HepG2 (cell line): Measurements from ENCODE around the gene UTP4. TPM values are rescaled to one million over a fixed set of nuclear protein-coding genes. Genes with fewer than 3 reads are reported as not detected.

Source experiments
- CBX1 ChIP-seq: IDR thresholded peaks from one replicate; pipeline ENCODE4 v1.6.1; 2016; ENCODE audit warnings: antibody characterized with exemption, low read depth
- CC2D1A ChIP-seq: sonication (generic); formaldehyde crosslinking; IDR thresholded peaks from 2 replicates; pipeline ENCODE4 v1.8.1; 2023; ENCODE audit warnings: mild to moderate bottlenecking, missing genetic modification reagents
- GPN1 ChIP-seq: sonication (generic); formaldehyde crosslinking; IDR thresholded peaks from 2 replicates; pipeline ENCODE4 v1.5.1; 2020; ENCODE audit warnings: missing genetic modification reagents, borderline replicate concordance
- HDAC2 ChIP-seq: sonication (generic); formaldehyde crosslinking; IDR thresholded peaks from 2 replicates; pipeline ENCODE4 v1.4.0; 2020; ENCODE audit warnings: missing genetic modification reagents
- MAFK ChIP-seq, 2 experiments: IDR thresholded peaks in 1 of 2; conservative IDR thresholded peaks in 1 of 2; 2 replicates each; pipeline ENCODE4 v1.6.1; 2011; ENCODE audit warnings: improper control_type of control experiment in 2 of 2, low read length in 2 of 2
- MLLT10 ChIP-seq: sonication (generic); formaldehyde crosslinking; IDR thresholded peaks from 2 replicates; pipeline ENCODE4 v1.4.0; 2020; ENCODE audit warnings: missing genetic modification reagents
- MLX ChIP-seq: IDR thresholded peaks from 2 replicates; pipeline ENCODE4 v1.6.1; 2016
- NFKB2 ChIP-seq: sonication (generic); formaldehyde crosslinking; IDR thresholded peaks from 2 replicates; pipeline ENCODE4 v1.4.0; 2020; ENCODE audit warnings: missing genetic modification reagents, borderline replicate concordance
- NFYC ChIP-seq: IDR thresholded peaks from 2 replicates; pipeline ENCODE4 v1.6.1; 2016; ENCODE audit warnings: missing genetic modification reagents, missing compliant biosample characterization
- NRL ChIP-seq: sonication (generic); formaldehyde crosslinking; IDR thresholded peaks from 2 replicates; pipeline ENCODE4 v1.5.0; 2020; ENCODE audit warnings: missing genetic modification reagents, mild to moderate bottlenecking, moderate library complexity, borderline replicate concordance
- PAF1 ChIP-seq: IDR thresholded peaks from 2 replicates; pipeline ENCODE4 v1.6.1; 2016; ENCODE audit warnings: missing genetic modification reagents, missing compliant biosample characterization
- SAFB2 ChIP-seq: sonication (generic); formaldehyde crosslinking; IDR thresholded peaks from 2 replicates; pipeline ENCODE4 v1.5.1; 2020; ENCODE audit warnings: missing genetic modification reagents, low read depth, mild to moderate bottlenecking, borderline replicate concordance
- SETDB1 ChIP-seq: sonication (generic); formaldehyde crosslinking; IDR thresholded peaks from 2 replicates; pipeline ENCODE4 v1.5.1; 2020; ENCODE audit warnings: missing genetic modification reagents, mild to moderate bottlenecking, borderline replicate concordance
- SNAPC5 ChIP-seq: sonication (generic); formaldehyde crosslinking; IDR thresholded peaks from 2 replicates; pipeline ENCODE4 v1.8.1; 2023; ENCODE audit warnings: mild to moderate bottlenecking, missing genetic modification reagents, borderline replicate concordance
- TFAP4 ChIP-seq: sonication (generic); IDR thresholded peaks from 2 replicates; pipeline ENCODE4 v1.6.1; 2016; ENCODE audit warnings: low read depth, borderline replicate concordance
- TIGD3 ChIP-seq: sonication (generic); formaldehyde crosslinking; IDR thresholded peaks from 2 replicates; pipeline ENCODE4 v1.5.1; 2020; ENCODE audit warnings: mild to moderate bottlenecking, missing genetic modification reagents, borderline replicate concordance
- TMF1 ChIP-seq: sonication (generic); formaldehyde crosslinking; IDR thresholded peaks from 2 replicates; pipeline ENCODE4 v1.8.1; 2022; ENCODE audit warnings: low read depth, missing genetic modification reagents
- ZBTB20 ChIP-seq: sonication (generic); formaldehyde crosslinking; IDR thresholded peaks from 2 replicates; pipeline ENCODE4 v1.8.1; 2023; ENCODE audit warnings: missing genetic modification reagents, low read depth, mild to moderate bottlenecking, borderline replicate concordance
- ZBTB46 ChIP-seq: sonication (generic); formaldehyde crosslinking; IDR thresholded peaks from 2 replicates; pipeline ENCODE4 v1.4.0; 2020; ENCODE audit warnings: mild to moderate bottlenecking, missing genetic modification reagents, borderline replicate concordance
- ZNF512B ChIP-seq: sonication (generic); formaldehyde crosslinking; IDR thresholded peaks from 2 replicates; pipeline ENCODE4 v1.5.1; 2020; ENCODE audit warnings: missing genetic modification reagents, mild to moderate bottlenecking, borderline replicate concordance
- ZNF777 ChIP-seq: sonication (generic); formaldehyde crosslinking; IDR thresholded peaks from 2 replicates; pipeline ENCODE4 v1.4.0; 2020; ENCODE audit warnings: missing genetic modification reagents
- ZNF878 ChIP-seq: sonication (generic); formaldehyde crosslinking; IDR thresholded peaks from 2 replicates; pipeline ENCODE4 v1.8.1; 2023; ENCODE audit warnings: mild to moderate bottlenecking, missing genetic modification reagents, moderate library complexity
- polyA plus RNA-seq, 8 experiments: library from polyadenylated mRNA; depleted of rRNA in 3 of 8; stranded (reverse) in 7 of 8; unstranded in 1 of 8; fragments of >200 nt; fragmentation: Illumina TruSeq in 4 of 8; extraction: Trizol in 4 of 8; gene quantifications; 2 replicates each; pipeline versions ENCODE4 v1.2.1 to v1.2.3, GENCODE V29; 2011 to 2016; ENCODE audit warnings: low read depth in 4 of 8, missing spikeins in 1 of 8, mixed read lengths in 1 of 8; ENCODE audit not compliant: insufficient read depth in 1 of 8
- total RNA-seq, 5 experiments: library from RNA; depleted of rRNA; stranded (reverse); fragments of >200 nt; fragmentation: Illumina TruSeq; extraction: Trizol; gene quantifications; 2 replicates each; pipeline ENCODE4 v1.2.3, GENCODE V29; 2016; ENCODE audit warnings: low read depth in 1 of 5

The UTP4 gene
- total and polyA plus RNA-seq, 2 of the 13 experiments (the other 11 are each of a cell fraction or from before 2014, with no cell fraction given): 30.0 to 85.8 TPM

GRCh38 chr16:69132424-69133252 lies at the start of gene UTP4, which contains the start of gene CHTF8 (continued):
- TF ChIP-seq MAFK (conservative IDR thresholded peaks at IDR 0.05 in 1 of 2, IDR thresholded peaks at IDR 0.05 in 1 of 2; ENCODE audit: low read length in 2 of 2): no peak
- TF ChIP-seq TIGD3: no peak
- no peak for TF ChIP-seq SETDB1
- peak; percentile 90; the same call in 1 of the 2 replicates for TF ChIP-seq TMF1 (CRISPR knock-in tag)
- TF ChIP-seq CBX1: no peak
- no peak for TF ChIP-seq MLX (CRISPR knock-in tag)
- TF ChIP-seq GPN1 (CRISPR knock-in tag): peak; percentile 52; the same call in 1 of the 2 replicates
- TF ChIP-seq CC2D1A (CRISPR knock-in tag): no peak; the same call in 1 of the 2 replicates
- no peak for TF ChIP-seq SNAPC5 (CRISPR knock-in tag)
- no peak; the same call in 1 of the 2 replicates for TF ChIP-seq NRL (CRISPR knock-in tag)
- no peak for TF ChIP-seq ZNF878 (CRISPR knock-in tag)
- TF ChIP-seq ZNF777 (CRISPR knock-in tag): no peak
- no peak for TF ChIP-seq PAF1
- TF ChIP-seq SAFB2 (CRISPR knock-in tag): peak; percentile 34
- TF ChIP-seq NFYC (CRISPR knock-in tag): no peak
- TF ChIP-seq NFKB2: peak; percentile 71; the same call in 1 of the 2 replicates
- TF ChIP-seq TFAP4: no peak
- TF ChIP-seq HDAC2 (CRISPR knock-in tag): peak; percentile 21
- no peak for TF ChIP-seq MLLT10
- TF ChIP-seq ZNF512B (CRISPR knock-in tag): no peak
- no peak for TF ChIP-seq ZBTB46 (CRISPR knock-in tag)
- no peak; the same call in 1 of the 2 replicates for TF ChIP-seq ZBTB20 (CRISPR knock-in tag)
